ENCODE results near the gene ABCB10.
A peak's percentile ranks its signal among the peaks of the same experiment; 100 is the strongest.
"Not testable (repeated sequence)": the region's sequence is repeated elsewhere in the genome, so short reads cannot be mapped to it uniquely, and the experiment has no call there.

The ABCB10 gene

DNA sequence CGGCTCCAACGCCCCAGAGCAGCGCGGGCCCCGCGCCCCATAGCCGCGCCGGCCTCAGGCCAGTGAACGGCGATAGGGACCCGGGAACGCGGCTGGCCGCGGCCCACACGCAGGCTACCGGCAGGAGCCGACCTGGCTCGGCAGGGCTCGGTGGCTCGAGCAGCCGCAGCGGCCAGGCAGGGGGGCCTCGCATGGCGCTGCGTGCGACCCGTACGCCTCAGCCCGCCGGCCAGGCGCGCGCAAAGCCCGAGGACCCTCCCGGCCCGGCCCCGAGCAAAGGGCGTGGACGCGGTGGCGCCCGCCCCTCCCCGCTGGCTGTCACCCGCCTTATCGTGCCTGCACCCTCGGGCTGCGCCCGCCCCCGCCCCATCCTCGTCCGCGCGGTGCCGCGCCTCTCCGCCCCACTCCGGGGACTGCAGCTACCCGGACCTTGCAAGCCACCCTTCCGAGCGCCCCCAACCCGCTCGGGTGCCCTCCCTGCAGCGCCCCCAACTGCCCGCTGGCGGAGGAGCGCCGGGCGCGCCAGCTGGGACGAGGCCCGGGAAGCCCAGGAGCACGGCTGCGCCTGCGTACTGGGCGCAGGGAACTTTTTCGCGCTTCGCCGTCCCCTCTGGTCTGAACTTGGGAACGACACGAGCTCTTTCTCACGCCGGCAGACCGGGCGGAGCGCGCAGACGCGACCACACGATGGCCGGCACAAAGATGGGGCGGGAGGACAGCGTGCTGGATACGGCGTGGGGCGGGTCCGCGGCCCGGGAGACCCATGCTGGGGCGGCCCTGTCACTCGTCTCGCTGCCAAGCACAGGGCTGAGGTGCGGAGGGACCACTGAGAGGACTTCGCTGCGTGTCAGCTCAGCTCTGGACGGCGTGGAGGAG, at the start of gene ABCB10:
TSS of gene ABCB10 (minus strand) at position 248 of the 876 bp plus-strand sequence. CDS start at position 193, 55 bp downstream.
- DNase-seq: peak; percentile 98

- no peak for DNase-seq
Measured at GRCh38 chr1:229607370-229607769, 48.9 kb upstream of the ABCB10 start.

GRCh38 chr1:229603371-229604005, 45.0 kb upstream of the ABCB10 start:
- no peak for DNase-seq

- no peak for DNase-seq
Measured at GRCh38 chr1:229600229-229600628, 41.7 kb upstream of the ABCB10 start.

DNA sequence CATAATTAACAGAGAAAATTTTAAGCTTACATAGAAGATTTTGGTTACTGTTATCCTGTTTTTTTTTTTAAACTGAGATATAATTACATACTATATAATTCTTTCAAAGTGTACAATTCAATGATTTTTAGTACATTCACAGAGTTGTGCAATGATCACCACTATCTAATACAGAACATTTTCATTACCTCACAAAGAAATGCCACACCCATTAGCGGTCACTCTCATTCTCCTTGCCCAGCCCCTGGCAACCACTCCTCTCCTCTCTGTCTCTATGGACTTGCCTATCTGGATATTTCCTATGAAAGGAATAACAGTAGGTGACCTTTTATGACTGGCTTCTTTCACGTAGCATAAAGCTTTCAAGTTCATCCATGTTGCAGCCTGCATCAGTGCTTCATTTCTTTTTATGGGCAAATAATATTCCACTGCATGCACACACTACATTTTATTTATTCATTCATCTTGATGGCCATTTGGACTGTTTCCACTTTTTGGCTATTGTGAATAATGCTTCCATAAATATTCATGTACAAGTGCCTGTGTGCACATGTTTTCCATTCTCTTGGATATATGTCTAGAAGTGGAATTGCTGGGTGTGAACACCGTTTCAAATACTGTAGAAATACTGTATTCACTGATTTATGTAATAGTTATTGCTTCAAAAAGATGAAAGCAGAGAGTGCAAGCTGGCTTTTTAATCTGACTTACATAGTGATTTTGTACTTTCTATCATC, 40.9 kb upstream of the ABCB10 start:
- DNase-seq: no peak

DNA sequence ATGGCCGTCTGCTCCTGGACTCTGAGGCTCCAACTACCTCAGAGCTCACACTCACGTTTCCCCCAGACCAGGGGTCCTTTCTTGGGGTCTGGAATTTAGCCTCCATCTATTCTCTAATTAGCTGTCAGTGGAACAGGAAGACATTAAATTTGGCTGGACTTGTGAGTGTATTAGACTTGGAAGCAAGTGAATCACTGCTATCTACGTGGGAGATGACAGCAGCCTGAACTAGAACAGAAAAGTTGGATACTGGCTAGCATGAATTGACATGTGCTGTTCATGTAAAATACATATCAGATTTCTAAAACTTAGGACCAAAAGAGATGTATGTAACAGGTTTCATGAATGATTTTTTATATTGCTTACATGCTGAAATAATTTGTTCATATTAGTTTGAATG, 39.4 kb upstream of the ABCB10 start:
- DNase-seq: peak; percentile 50

DNA sequence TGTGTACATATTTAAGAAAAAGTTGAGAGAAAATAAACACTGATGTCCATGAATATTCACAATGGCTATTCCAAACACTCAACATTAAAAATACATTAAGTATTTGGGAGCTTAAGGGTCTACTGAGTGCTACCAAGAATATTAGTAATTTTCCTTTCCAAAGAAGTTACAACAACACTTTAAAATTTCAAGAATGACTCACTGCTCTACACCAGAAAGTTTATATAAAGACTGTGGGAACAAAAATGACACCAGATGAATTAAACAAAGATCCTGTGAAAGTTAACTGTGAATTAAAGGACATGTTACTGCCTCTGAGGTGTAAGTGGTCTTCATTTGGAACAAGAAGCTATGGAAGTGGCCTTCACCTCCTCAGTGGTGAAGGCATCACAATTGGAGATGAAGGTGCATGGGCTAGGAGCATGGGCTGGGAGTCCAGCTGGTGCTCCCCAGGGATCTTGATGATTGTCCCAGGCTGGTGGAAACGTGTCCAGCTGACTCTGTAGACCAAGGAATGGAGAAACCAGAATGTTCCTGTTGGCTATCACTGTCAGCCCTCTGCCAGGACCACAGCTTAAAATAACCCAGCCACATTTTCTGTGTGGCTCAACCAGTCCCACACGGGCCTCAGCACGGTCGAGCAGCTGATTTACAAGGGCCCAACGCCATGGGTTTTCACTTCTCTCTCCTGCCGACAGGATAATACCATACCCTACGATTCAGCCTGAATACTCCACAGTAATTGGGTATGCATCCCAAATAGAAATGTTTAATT, 38.6 kb upstream of the ABCB10 start:
- peak; percentile 77 for DNase-seq

GRCh38 chr1:229595876-229596275, 37.4 kb upstream of the ABCB10 start:
- not testable (repeated sequence) for DNase-seq

DNA sequence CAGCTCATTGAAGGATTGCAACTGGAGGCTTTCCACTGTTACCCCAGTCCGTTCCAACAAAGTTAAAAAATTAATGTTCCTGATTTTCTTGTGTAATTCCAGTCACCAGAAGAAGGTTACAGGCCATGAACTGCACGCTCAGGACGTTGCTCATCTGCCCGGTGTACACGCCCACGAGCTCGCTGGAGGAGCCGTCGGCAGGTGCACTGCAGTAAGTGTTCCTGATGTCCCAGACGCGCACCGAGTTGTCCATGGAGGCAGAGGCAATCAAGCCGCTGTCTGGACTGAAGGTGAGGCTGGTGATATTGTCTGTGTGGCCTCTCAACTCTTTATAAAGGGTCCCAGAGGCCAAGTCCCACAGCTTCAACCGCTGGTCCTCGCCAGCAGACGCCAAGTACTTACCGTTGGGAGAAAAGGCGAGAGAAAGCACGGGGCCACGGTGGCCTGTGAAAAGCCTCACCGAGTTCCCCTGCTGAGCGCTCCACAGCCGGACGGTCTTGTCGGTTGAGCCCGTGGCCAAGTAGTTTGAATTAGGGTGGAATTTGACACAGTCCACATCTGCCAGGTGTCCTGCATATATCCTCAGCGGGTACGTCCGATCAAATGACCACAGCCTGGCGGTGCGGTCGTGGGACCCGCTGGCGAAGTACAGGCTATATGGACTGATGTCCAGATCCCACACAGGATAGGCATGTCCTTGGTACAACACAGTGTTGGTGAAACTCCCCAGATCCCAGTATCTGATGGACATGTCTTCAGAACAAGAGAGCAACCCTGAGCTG, 35.9 kb upstream of the ABCB10 start:
- no peak for DNase-seq

GRCh38 chr1:229593800-229594199, 35.3 kb upstream of the ABCB10 start:
- no peak for DNase-seq

- DNase-seq: no peak
Measured at GRCh38 chr1:229590119-229590518, 31.6 kb upstream of the ABCB10 start.

GRCh38 chr1:229585338-229585737, 26.8 kb upstream of the ABCB10 start:
- DNase-seq: no peak

- DNase-seq: no peak
Measured at GRCh38 chr1:229582715-229583114, 24.2 kb upstream of the ABCB10 start.

- DNase-seq: peak; percentile 14
Measured at GRCh38 chr1:229582011-229582694, 23.6 kb upstream of the ABCB10 start.

- no peak for DNase-seq
Measured at GRCh38 chr1:229581485-229581884, 23.0 kb upstream of the ABCB10 start.

- no peak for DNase-seq
Measured at GRCh38 chr1:229579059-229579673, 20.7 kb upstream of the ABCB10 start.

GRCh38 chr1:229578168-229579058, 19.9 kb upstream of the ABCB10 start:
- DNase-seq: no peak

GRCh38 chr1:229574679-229575442, 16.4 kb upstream of the ABCB10 start:
- DNase-seq: no peak

DNA sequence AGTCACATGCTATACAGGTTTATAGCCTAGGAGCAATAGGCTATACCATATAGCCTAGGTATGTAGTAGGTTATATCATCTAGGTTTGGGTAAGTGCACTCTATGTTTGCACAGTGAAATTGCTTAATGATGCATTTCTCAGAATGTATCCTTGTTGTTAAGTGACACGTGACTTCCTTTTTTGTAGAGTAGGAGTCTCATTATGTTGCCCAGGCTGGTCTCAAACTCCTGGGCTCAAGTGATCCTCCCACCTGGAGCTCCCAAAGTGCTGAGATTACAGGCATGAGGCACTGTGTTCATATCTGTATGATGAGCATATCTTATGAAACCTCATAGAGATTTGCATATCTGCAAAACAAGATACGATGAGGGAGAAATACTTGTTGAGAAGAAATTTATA, 13.8 kb upstream of the ABCB10 start:
- DNase-seq: no peak

Measured in HCEC 1CT (cell line).